Fibroblast of lung (primary cell): Measurements from ENCODE around the gene PTRH1.

ENCODE experiments used
- CTCF ChIP-seq, 2 donors: IDR thresholded peaks in 1 of 2; conservative IDR thresholded peaks in 1 of 2; 1 replicate in 1 of 2; 2 replicates in 1 of 2; pipeline ENCODE4 v1.5.1; 2011 to 2012; ENCODE audit warnings: low read length in 2 of 2, control low read depth in 1 of 2, inconsistent platforms in 1 of 2, low read depth in 1 of 2, mild to moderate bottlenecking in 1 of 2
- EZH2 ChIP-seq: IDR thresholded peaks from 2 replicates; pipeline ENCODE4 v1.5.1; 2012; ENCODE audit warnings: low read length, control low read depth, mild to moderate bottlenecking; ENCODE audit errors: missing control alignments

DNA sequence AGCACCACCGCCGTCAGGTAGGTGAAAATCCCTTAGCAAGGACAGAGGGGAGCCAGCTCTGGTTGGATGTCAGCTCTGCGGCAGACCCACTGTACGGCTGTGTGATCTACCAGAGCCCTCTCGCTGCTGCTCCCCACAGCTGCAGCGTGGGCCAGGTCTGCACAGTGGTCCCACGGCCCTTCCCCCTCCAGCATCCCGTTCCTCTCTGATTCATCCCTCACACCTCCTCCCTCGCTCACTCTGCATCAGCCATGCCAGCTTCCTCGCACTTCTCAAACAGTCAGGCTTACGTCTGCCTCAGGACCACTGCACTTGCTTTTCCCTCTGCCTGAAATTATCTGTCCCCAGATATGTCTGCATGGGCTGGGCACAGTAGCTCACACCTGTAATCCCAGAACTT is 35.2 kb downstream of the PTRH1 start:
- no peak for TF ChIP-seq CTCF (conservative IDR thresholded peaks at IDR 0.05 in 1 of 2, IDR thresholded peaks at IDR 0.05 in 1 of 2; ENCODE audit: low read depth in 1 of 2, low read length in 2 of 2)
- no peak for TF ChIP-seq EZH2
